Caco-2 (cell line): ENCODE measurements around the gene TRMT10A. TPM values are rescaled to one million over a fixed set of nuclear protein-coding genes. Genes with fewer than 3 reads are reported as not detected.

Experiments used
- BruUV-seq: library from RNA; stranded (reverse); fragments of 400-500 nt; replicated peaks from 2 replicates; lab custom pipeline; 2021; lab: Mats Ljungman, UMichigan
- CTCF ChIA-PET: fragments of 300-600 bp; sonication (Branson Sonifier 250); formaldehyde crosslinking; loops from one replicate; lab custom pipeline; 2022; ENCODE audit warnings: antibody characterized with exemption; lab: Charles Lee
- POLR2A ChIA-PET: fragments of 300-600 bp; sonication (Branson Sonifier 250); formaldehyde crosslinking; loops from one replicate; lab custom pipeline; 2022; ENCODE audit warnings: antibody characterized with exemption; lab: Charles Lee
- DNase-seq, 2 experiments: peaks; one replicate each; pipeline versions ENCODE4 v3.0.0 to v3.0.0-alpha.2; 2020 to 2022
- H3K27me3 ChIP-seq: replicated peaks from 2 replicates; pipeline ENCODE4 v1.6.0; 2011; ENCODE audit warnings: low read length; ENCODE audit not compliant: control insufficient read depth, insufficient read depth
- H3K36me3 ChIP-seq: 2 replicates; pipeline ENCODE4 v1.5.1; 2011; ENCODE audit warnings: low read length; ENCODE audit not compliant: control insufficient read depth, insufficient read depth
- H3K4me1 ChIP-seq: fragments of 250-450 bp; sonication (Bioruptor Pico); 2 replicates; pipeline ENCODE4 v1.5.1; 2020; ENCODE audit warnings: mild to moderate bottlenecking
- H3K4me3 ChIP-seq: 2 replicates; pipeline ENCODE4 v1.5.1; 2011; ENCODE audit warnings: low read depth, mild to moderate bottlenecking, control low read depth, low read length
- H3K9me3 ChIP-seq: fragments of 250-450 bp; sonication (Bioruptor Pico); 2 replicates; pipeline ENCODE4 v1.5.1; 2020; ENCODE audit warnings: mild to moderate bottlenecking, moderate library complexity
- H3K27ac Mint-ChIP-seq: one replicate; pipeline ENCODE4 v1.8.0; 2022; ENCODE audit warnings: mixed read lengths; ENCODE audit not compliant: unreplicated experiment
- H3K27me3 Mint-ChIP-seq: one replicate; pipeline ENCODE4 v1.8.0; 2022; ENCODE audit warnings: mixed read lengths; ENCODE audit not compliant: insufficient read depth, unreplicated experiment
- H3K36me3 Mint-ChIP-seq: one replicate; pipeline ENCODE4 v1.8.0; 2022; ENCODE audit warnings: mild to moderate bottlenecking, mixed read lengths; ENCODE audit not compliant: insufficient read depth, unreplicated experiment
- H3K4me1 Mint-ChIP-seq: one replicate; pipeline ENCODE4 v1.8.0; 2022; ENCODE audit warnings: low read depth, mixed read lengths; ENCODE audit not compliant: unreplicated experiment
- H3K4me3 Mint-ChIP-seq: one replicate; pipeline ENCODE4 v1.8.0; 2022; ENCODE audit warnings: mild to moderate bottlenecking, moderate library complexity, mixed read lengths; ENCODE audit not compliant: unreplicated experiment
- H3K9me3 Mint-ChIP-seq: one replicate; pipeline ENCODE4 v1.8.0; 2022; ENCODE audit warnings: mixed read lengths; ENCODE audit not compliant: unreplicated experiment
- intact Hi-C: fragments of 100-400 bp; cut with micrococcal nuclease; formaldehyde crosslinking; loops from one replicate; pipeline ENCODE4 v1.10.0; 2022; ENCODE audit not compliant: unreplicated experiment
- total RNA-seq: library from RNA; stranded (reverse); gene quantifications from 2 replicates; pipeline ENCODE4 v1.2.3, GENCODE V29; 2022
- TF ChIP-seq, protein P1 (sequence below), 2 experiments: fragments of 200-600 bp in 1 of 2; IDR thresholded peaks; 1 replicate in 1 of 2; 2 replicates in 1 of 2; pipeline versions ENCODE4 v1.5.1 to v1.8.0; 2011 to 2022; ENCODE audit warnings: antibody characterized with exemption in 1 of 2, control low read depth in 1 of 2, inconsistent platforms in 1 of 2, low read depth in 1 of 2, low read length in 1 of 2, mild to moderate bottlenecking in 1 of 2, moderate library complexity in 1 of 2; ENCODE audit not compliant: insufficient read depth in 1 of 2, severe bottlenecking in 1 of 2, unreplicated experiment in 1 of 2

The TRMT10A gene
- total RNA-seq, 1 experiment from 2014 or later: 5.1 TPM

DNA sequence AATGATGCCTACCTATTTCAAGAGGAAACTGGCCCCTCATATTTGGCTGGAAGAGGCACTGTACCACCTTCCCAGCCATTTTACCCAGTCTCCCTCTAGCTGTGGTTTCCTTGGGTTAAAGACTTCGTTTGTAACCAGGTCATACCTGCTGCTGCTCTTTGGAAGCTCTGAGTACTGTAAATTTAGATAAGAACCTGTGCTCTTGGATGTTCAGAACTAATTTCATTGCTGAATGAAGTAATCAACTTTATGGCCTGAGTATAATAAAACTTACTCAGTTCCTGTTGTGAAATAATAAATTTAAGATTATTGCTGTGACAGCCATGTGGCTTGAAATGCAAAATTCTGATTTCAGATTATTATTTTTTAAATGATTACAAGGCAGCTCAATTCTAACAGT is 23.0 kb upstream of the TRMT10A start:
- CTCF ChIA-PET: no interaction called here
- H3K36me3 Mint-ChIP-seq: no peaks in the 10 kb centered on the region
- intact Hi-C loops: no loop called here

DNA sequence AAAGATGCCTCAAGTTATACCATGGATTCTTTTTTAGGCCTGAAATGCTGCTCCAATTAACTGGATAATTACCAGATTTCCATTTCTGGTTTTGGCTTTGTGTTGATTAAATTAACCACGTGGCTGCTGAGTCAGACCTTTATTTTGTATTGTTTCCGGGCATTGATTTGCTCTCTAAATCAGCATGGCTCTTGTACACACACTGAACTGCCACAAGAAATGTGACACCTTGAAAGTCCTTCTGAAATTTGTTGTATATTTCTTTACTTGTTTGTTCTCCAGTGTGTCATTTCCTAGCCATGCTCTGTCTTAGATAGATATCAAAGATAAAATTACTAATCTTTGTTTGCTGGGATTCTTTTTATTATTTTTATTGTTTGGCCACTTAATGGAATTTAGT is 22.5 kb upstream of the TRMT10A start:
- Mint-ChIP-seq H3K4me3 (no peak overlapping the region), H3K36me3 (no peaks in the 10 kb centered on the region), H3K9me3 (no peaks in the 10 kb centered on the region), H3K27ac (no peak overlapping the region), H3K27me3 (no peaks in the 10 kb centered on the region), H3K4me1 (no peaks in the 10 kb centered on the region)
- no peak overlapping the region for H3K4me3 ChIP-seq
- POLR2A ChIA-PET: no interaction called here
- DNase-seq: no peak
- intact Hi-C loops: no loop called here
- no peaks in the 10 kb centered on the region for H3K4me1 ChIP-seq
- TF ChIP-seq, protein P1, sequence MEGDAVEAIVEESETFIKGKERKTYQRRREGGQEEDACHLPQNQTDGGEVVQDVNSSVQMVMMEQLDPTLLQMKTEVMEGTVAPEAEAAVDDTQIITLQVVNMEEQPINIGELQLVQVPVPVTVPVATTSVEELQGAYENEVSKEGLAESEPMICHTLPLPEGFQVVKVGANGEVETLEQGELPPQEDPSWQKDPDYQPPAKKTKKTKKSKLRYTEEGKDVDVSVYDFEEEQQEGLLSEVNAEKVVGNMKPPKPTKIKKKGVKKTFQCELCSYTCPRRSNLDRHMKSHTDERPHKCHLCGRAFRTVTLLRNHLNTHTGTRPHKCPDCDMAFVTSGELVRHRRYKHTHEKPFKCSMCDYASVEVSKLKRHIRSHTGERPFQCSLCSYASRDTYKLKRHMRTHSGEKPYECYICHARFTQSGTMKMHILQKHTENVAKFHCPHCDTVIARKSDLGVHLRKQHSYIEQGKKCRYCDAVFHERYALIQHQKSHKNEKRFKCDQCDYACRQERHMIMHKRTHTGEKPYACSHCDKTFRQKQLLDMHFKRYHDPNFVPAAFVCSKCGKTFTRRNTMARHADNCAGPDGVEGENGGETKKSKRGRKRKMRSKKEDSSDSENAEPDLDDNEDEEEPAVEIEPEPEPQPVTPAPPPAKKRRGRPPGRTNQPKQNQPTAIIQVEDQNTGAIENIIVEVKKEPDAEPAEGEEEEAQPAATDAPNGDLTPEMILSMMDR (IDR thresholded peaks at IDR 0.05; ENCODE audit: insufficient read depth in 1 of 2, low read depth in 1 of 2, low read length in 1 of 2, severe bottlenecking in 1 of 2, unreplicated experiment in 1 of 2): no peak
- H3K27me3 ChIP-seq: no peaks in the 10 kb centered on the region
- CTCF ChIA-PET: no interaction called here
- H3K36me3 ChIP-seq: no peaks in the 10 kb centered on the region
- no TSS peak for BruUV-seq
- no peaks in the 10 kb centered on the region for H3K9me3 ChIP-seq

More for the DNA sequence above, 23.0 kb upstream of the TRMT10A start:
- no peak overlapping the region for H3K4me3 Mint-ChIP-seq
- no peak for DNase-seq
- BruUV-seq: no TSS peak
- TF ChIP-seq, protein P1 (IDR thresholded peaks at IDR 0.05; ENCODE audit: insufficient read depth in 1 of 2, low read depth in 1 of 2, low read length in 1 of 2, severe bottlenecking in 1 of 2, unreplicated experiment in 1 of 2): no peak
- no peaks in the 10 kb centered on the region for H3K4me1 Mint-ChIP-seq
- POLR2A ChIA-PET: no interaction called here
- Histone ChIP-seq H3K27me3 (no peaks in the 10 kb centered on the region), H3K36me3 (no peaks in the 10 kb centered on the region), H3K9me3 (no peaks in the 10 kb centered on the region), H3K4me3 (no peak overlapping the region), H3K4me1 (no peaks in the 10 kb centered on the region)
- no peaks in the 10 kb centered on the region for H3K9me3 Mint-ChIP-seq
- H3K27me3 Mint-ChIP-seq: no peaks in the 10 kb centered on the region
- no peak overlapping the region for H3K27ac Mint-ChIP-seq

DNA sequence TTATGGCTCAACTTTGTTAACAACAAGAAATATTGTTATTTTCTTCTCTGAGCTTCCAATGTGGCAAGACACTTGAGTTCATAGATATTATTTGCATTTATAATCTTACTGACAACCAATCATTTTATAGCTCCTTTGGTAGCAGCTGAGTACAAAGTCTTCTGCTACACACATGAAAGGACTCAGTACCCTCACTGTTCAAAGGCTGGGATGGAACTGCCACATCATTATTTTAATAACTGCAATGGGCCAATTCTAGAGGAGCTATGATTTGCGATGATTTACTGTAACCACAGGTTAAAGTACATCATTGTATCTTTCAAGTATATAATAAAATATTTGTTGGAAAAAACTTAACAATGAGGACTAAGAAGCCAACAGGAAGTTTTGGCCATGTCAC is 21.7 kb upstream of the TRMT10A start:
- DNase-seq: no peak
- H3K36me3 ChIP-seq: no peaks in the 10 kb centered on the region
- Mint-ChIP-seq H3K9me3 (no peaks in the 10 kb centered on the region), H3K36me3 (no peaks in the 10 kb centered on the region), H3K4me3 (no peak overlapping the region), H3K27ac (no peak overlapping the region), H3K27me3 (no peaks in the 10 kb centered on the region), H3K4me1 (no peaks in the 10 kb centered on the region)
- TF ChIP-seq, protein P1 (IDR thresholded peaks at IDR 0.05; ENCODE audit: insufficient read depth in 1 of 2, low read depth in 1 of 2, low read length in 1 of 2, severe bottlenecking in 1 of 2, unreplicated experiment in 1 of 2): no peak
- POLR2A ChIA-PET: no interaction called here
- BruUV-seq: no TSS peak
- CTCF ChIA-PET: no interaction called here
- H3K27me3 ChIP-seq: no peaks in the 10 kb centered on the region
- intact Hi-C loops: no loop called here
- no peaks in the 10 kb centered on the region for H3K9me3 ChIP-seq
- no peak overlapping the region for H3K4me3 ChIP-seq
- no peaks in the 10 kb centered on the region for H3K4me1 ChIP-seq
